Activated CD4-positive, alpha-beta T cell treated with anti-CD3 and anti-CD28 coated beads, Interleukin-2, amount 10 ng/mL, durations not matched to agents 24 days and 14 days (primary cell): ENCODE data around the gene FSTL4. TPM values are rescaled to one million over a fixed set of nuclear protein-coding genes. Genes with fewer than 3 reads are reported as not detected.

Source experiments
- DNase-seq: peaks from one replicate; pipeline ENCODE4 v3.0.0; 2022
- H3K27ac Mint-ChIP-seq: one replicate; pipeline ENCODE4 v1.8.0; 2022; ENCODE audit warnings: mild to moderate bottlenecking, mixed read lengths
- H3K27me3 Mint-ChIP-seq: one replicate; pipeline ENCODE4 v1.8.0; 2022; ENCODE audit warnings: mixed read lengths
- H3K36me3 Mint-ChIP-seq: one replicate; pipeline ENCODE4 v1.8.0; 2022; ENCODE audit warnings: low read depth, mild to moderate bottlenecking, mixed read lengths
- H3K4me1 Mint-ChIP-seq: one replicate; pipeline ENCODE4 v1.8.0; 2021; ENCODE audit warnings: mixed read lengths
- H3K4me3 Mint-ChIP-seq: one replicate; pipeline ENCODE4 v1.8.0; 2022; ENCODE audit warnings: mild to moderate bottlenecking, moderate library complexity, mixed read lengths
- H3K9me3 Mint-ChIP-seq: one replicate; pipeline ENCODE4 v1.8.0; 2021; ENCODE audit warnings: mixed read lengths
- intact Hi-C: fragments of 100-400 bp; cut with micrococcal nuclease; formaldehyde crosslinking; loops from one replicate; pipeline ENCODE4 v1.15.1; 2023
- total RNA-seq: library from RNA; stranded (reverse); gene quantifications from 2 replicates; pipeline ENCODE4 v1.2.3, GENCODE V29; 2022

Gene FSTL4
- total RNA-seq = 0.42 TPM in 1 of 2 replicates, not detected in the other

- DNase-seq = peak; percentile 74
Measured at GRCh38 chr5:133612249-133612860, at the start of gene FSTL4. Gene FSTL4, minus strand, starts transcription at chr5:133612541.

DNA sequence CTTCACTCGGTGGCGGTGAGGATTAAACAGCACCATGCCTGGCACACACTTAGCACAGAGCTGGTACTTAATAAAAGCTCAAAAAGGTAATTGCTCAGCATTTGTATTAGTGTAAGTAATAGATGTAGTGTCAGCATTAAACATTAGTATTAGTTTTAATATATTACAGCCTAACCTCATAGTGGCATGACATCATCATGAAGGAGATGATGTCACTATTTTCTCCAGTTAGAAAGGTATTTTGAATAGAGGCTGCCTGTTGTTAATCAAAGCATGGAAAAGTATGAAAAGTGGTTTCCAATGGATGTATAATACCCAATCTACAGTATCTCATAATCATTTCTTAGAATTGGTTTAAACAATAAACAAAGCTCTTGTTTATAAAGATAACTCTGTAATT is 49.0 kb upstream of the FSTL4 start:
- H3K9me3 Mint-ChIP-seq = no peaks in the 10 kb centered on the region
- H3K4me1 Mint-ChIP-seq = no peaks in the 10 kb centered on the region
- H3K27ac Mint-ChIP-seq = no peak overlapping the region
- no peaks in the 10 kb centered on the region for H3K36me3 Mint-ChIP-seq
- no peak overlapping the region for H3K4me3 Mint-ChIP-seq
- no peak for DNase-seq
- H3K27me3 Mint-ChIP-seq = peaks cover 13% of the 10 kb centered on the region
- intact Hi-C loops = no loop called here

More at GRCh38 chr5:133612249-133612860, at the start of gene FSTL4:
- Mint-ChIP-seq H3K36me3 (peaks cover 3% of the 10 kb centered on the region), H3K4me3 (peak within 1 kb of the TSS; percentile 78), H3K9me3 (no peaks in the 10 kb centered on the region), H3K27me3 (peaks cover 69% of the 10 kb centered on the region), H3K4me1 (peaks cover 7% of the 10 kb centered on the region), H3K27ac (no peak within 1 kb of the TSS)
- intact Hi-C loops = no loop called here

DNA sequence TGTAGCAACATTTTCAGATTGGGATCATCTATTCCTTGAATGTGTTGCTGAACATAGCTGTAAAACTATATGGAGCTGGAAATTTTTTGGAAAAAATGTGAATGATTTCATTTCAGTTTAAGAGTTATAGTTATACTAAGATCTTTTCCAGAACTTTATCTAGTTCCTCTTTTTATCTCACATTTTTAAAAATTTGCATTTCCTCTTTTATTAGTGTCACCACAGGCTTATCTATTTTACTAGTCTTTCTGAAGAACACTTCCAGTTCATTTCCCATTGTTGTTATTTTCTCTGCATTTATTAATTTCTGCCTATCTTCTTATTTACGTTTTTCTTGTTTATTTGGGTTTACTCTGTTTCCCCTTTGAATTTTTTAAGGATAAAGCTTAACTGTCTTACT is 46.0 kb upstream of the FSTL4 start:
- no peak for DNase-seq
- Mint-ChIP-seq H3K27me3 (peaks cover 11% of the 10 kb centered on the region), H3K36me3 (no peaks in the 10 kb centered on the region), H3K4me1 (no peaks in the 10 kb centered on the region), H3K27ac (no peak overlapping the region), H3K4me3 (no peak overlapping the region), H3K9me3 (no peaks in the 10 kb centered on the region)
- intact Hi-C loops = no loop called here

- Mint-ChIP-seq H3K4me1 (no peaks in the 10 kb centered on the region), H3K27ac (no peak overlapping the region), H3K27me3 (peaks cover 10% of the 10 kb centered on the region), H3K9me3 (no peaks in the 10 kb centered on the region), H3K4me3 (no peak overlapping the region), H3K36me3 (no peaks in the 10 kb centered on the region)
- intact Hi-C loops = no loop called here
- DNase-seq = no peak
Measured at GRCh38 chr5:133657036-133657435, 44.7 kb upstream of the FSTL4 start.

- DNase-seq = no peak
- H3K4me3 Mint-ChIP-seq = no peak overlapping the region
- no peaks in the 10 kb centered on the region for H3K36me3 Mint-ChIP-seq
- H3K27me3 Mint-ChIP-seq = peaks cover 13% of the 10 kb centered on the region
- no peak overlapping the region for H3K27ac Mint-ChIP-seq
- H3K9me3 Mint-ChIP-seq = no peaks in the 10 kb centered on the region
- no peaks in the 10 kb centered on the region for H3K4me1 Mint-ChIP-seq
- intact Hi-C loops = no loop called here
Measured at GRCh38 chr5:133655966-133656365, 43.6 kb upstream of the FSTL4 start.

DNA sequence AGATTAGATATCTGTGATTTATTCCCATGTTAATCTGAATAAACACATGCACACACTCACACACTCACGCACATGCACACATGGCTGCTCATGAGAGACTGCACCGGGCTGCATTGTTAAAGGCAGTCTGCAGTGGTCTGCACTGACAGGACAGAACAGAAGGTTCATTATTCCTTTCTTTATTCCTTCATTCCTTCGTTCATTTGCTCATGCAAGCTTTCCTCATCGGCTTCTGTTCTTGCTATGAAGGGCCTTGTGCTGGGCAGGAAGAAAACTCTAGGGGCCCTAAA is 41.4 kb upstream of the FSTL4 start:
- intact Hi-C loops = no loop called here
- Mint-ChIP-seq H3K9me3 (no peaks in the 10 kb centered on the region), H3K27me3 (peaks cover 20% of the 10 kb centered on the region), H3K4me1 (no peaks in the 10 kb centered on the region), H3K27ac (no peak overlapping the region), H3K36me3 (no peaks in the 10 kb centered on the region), H3K4me3 (no peak overlapping the region)
- DNase-seq = no peak

GRCh38 chr5:133652951-133653759 is 40.8 kb upstream of the FSTL4 start:
- intact Hi-C loops = no loop called here
- Mint-ChIP-seq H3K4me3 (no peak overlapping the region), H3K27me3 (peaks cover 18% of the 10 kb centered on the region), H3K27ac (no peak overlapping the region), H3K4me1 (no peaks in the 10 kb centered on the region), H3K36me3 (no peaks in the 10 kb centered on the region), H3K9me3 (no peaks in the 10 kb centered on the region)
- DNase-seq = no peak

DNA sequence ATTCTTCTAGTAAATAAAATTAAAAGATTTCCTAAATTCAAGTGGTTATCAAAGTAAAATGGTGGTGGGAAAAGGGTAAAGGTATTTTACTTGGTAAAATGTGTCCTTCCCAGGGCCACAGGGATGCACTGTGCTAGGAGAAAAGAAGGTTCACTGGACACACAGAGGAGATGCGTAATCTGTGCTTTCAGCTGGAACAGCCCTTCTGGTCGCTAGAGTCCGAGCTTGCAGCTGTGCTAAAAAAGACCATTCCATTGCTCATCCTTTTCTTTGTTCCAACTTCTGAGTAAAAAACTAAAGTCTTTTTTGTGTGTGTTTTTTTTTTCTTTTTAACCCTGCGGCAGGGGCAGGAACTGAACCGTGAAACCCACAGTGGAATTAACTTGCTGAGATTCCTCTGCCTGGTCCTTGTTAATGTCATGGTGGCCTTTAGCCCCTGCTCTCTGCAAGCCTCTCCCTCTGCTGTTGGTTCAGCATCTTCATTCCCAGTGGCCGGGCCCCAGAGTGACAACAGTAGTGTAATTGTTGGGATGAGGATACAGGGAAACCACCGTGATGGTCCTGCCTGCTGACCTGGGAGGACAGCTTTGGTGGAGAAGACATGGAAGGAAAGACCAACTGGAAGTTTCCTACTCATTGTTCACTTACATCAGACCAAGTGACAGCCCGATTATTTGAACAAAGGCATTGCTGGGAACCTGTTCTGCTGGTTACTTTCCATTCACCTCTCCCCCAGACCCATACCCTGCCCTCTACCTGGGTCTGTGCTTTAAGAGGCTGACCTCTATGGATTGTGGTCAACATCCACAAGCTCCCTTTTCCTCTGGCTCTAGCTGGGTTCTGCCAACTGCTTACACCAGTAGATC is 31.9 kb upstream of the FSTL4 start:
- Mint-ChIP-seq H3K4me3 (no peak overlapping the region), H3K9me3 (no peaks in the 10 kb centered on the region), H3K36me3 (no peaks in the 10 kb centered on the region), H3K27me3 (peaks cover 22% of the 10 kb centered on the region), H3K4me1 (no peaks in the 10 kb centered on the region), H3K27ac (no peak overlapping the region)
- no peak for DNase-seq
- intact Hi-C loops = no loop called here

- H3K4me3 Mint-ChIP-seq = no peak overlapping the region
- no peaks in the 10 kb centered on the region for H3K36me3 Mint-ChIP-seq
- intact Hi-C loops = no loop called here
- DNase-seq = no peak
- H3K4me1 Mint-ChIP-seq = no peaks in the 10 kb centered on the region
- no peaks in the 10 kb centered on the region for H3K9me3 Mint-ChIP-seq
- H3K27me3 Mint-ChIP-seq = peaks cover 22% of the 10 kb centered on the region
- H3K27ac Mint-ChIP-seq = no peak overlapping the region
Measured at GRCh38 chr5:133643365-133643764, 31.0 kb upstream of the FSTL4 start.

GRCh38 chr5:133642153-133642722 is 29.9 kb upstream of the FSTL4 start:
- Mint-ChIP-seq H3K27ac (no peak overlapping the region), H3K4me1 (no peaks in the 10 kb centered on the region), H3K4me3 (no peak overlapping the region), H3K9me3 (no peaks in the 10 kb centered on the region), H3K36me3 (no peaks in the 10 kb centered on the region), H3K27me3 (peaks cover 26% of the 10 kb centered on the region)
- no peak for DNase-seq
- intact Hi-C loops = no loop called here

DNA sequence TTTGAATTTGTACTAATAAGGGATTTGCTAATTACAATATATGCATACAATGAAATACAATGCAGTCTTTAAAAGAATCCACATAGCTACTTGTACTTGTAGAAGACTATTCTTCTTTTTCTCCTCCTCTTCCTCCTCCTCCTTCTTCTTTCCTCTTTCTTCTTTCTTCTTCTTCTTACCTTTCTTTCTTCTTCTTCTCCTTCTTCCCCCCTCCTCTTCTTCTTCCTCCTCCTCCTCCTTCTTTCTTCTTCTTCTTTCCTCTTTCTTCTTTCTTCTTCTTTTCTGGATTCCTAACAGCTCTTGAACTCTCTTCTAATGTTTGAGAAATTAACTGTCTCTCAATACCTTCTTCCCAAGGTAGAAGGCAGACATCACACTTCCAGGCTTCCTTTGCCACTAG is 29.3 kb upstream of the FSTL4 start:
- DNase-seq = no peak
- Mint-ChIP-seq H3K36me3 (no peaks in the 10 kb centered on the region), H3K9me3 (no peaks in the 10 kb centered on the region), H3K27ac (no peak overlapping the region), H3K27me3 (peaks cover 28% of the 10 kb centered on the region), H3K4me3 (no peak overlapping the region), H3K4me1 (no peaks in the 10 kb centered on the region)
- intact Hi-C loops = no loop called here

- Mint-ChIP-seq H3K36me3 (no peaks in the 10 kb centered on the region), H3K27me3 (peaks cover 23% of the 10 kb centered on the region), H3K9me3 (no peaks in the 10 kb centered on the region), H3K27ac (no peak overlapping the region), H3K4me1 (no peaks in the 10 kb centered on the region), H3K4me3 (no peak overlapping the region)
- intact Hi-C loops = no loop called here
- no peak for DNase-seq
Measured at GRCh38 chr5:133639850-133640528, 27.6 kb upstream of the FSTL4 start.

GRCh38 chr5:133638436-133638835 is 26.1 kb upstream of the FSTL4 start:
- peak; percentile 42 for DNase-seq
- Mint-ChIP-seq H3K9me3 (no peaks in the 10 kb centered on the region), H3K27ac (no peak overlapping the region), H3K4me1 (no peaks in the 10 kb centered on the region), H3K27me3 (peaks cover 26% of the 10 kb centered on the region), H3K4me3 (no peak overlapping the region), H3K36me3 (no peaks in the 10 kb centered on the region)
- intact Hi-C loops = no loop called here
